Measurements from ENCODE around the gene SBF2.

The SBF2 gene

GRCh38 chr11:10302744-10303557 is 8.9 kb upstream of the SBF2 start:
- peak in 38 of 56 donors; percentile 17 to 86 (median 52) for DNase-seq

DNA sequence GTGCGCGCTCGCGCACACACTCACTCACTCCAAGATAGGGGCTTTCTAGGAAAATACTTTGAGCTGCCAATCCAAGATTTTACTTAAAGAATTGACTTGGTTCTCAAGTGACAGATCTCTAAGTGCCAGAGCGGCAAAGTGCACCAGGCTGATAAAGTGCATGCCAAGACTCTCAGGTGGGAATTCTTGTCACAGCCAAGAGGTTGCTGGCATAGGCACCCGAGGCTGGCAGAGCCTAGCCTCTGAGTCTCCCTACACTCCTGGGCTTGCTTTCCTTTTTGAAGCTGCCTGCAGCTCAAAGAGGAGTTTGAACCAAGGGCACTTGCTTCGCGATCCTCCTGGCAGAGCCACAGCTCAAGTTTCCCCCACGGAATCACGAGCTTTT is 8.3 kb upstream of the SBF2 start:
- DNase-seq, result peak in 1 of 56 donors; percentile 28

- no peak for DNase-seq
These were observed 7.8 kb upstream of the SBF2 start for GRCh38 chr11:10301656-10302358.

GRCh38 chr11:10298342-10298741 is 4.3 kb upstream of the SBF2 start:
- DNase-seq, result no peak

GRCh38 chr11:10295064-10295901 is 1.3 kb upstream of the SBF2 start:
- no peak for DNase-seq

DNA sequence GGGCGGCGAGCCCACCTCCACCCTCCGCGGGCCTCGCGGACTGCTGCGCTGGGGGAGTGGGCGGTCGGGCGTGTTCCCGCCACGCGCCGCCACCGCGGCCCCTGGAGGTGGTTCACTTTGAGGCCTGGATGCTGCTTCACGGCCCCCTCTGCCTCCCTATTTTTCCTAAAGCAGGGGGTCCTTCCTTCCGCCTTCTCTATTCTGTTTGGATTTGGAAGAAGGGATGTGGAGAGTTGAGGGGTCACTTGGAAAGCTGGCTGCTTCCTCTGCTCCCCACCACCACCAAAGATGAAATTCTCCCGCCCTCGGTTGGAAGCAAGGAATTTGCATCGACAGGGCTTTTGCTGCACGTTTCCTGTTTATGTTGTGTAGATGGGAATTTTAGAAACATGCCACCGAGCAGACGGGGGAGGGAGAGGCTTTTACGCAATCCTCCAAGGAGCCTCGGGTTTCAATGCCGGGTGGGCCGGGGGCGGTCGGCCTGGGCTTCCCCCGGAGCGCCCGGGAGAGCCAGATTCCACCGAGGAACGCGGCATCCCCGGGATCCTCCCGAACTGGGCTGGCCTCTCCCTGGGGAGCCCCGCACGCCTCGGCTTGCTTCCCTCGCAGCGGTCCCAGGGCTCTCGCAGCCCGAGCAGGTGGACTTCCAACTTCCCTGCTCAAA is 403 bp upstream of the SBF2 start:
- peak in 8 of 56 donors; percentile 17 to 61 (median 41) for DNase-seq

GRCh38 chr11:10291801-10292638 is 2.0 kb downstream of the SBF2 start:
- DNase-seq, result no peak

- peak in 16 of 56 donors; percentile 22 to 73 (median 48) for DNase-seq
These were observed 4.1 kb downstream of the SBF2 start for GRCh38 chr11:10289765-10290380.

DNA sequence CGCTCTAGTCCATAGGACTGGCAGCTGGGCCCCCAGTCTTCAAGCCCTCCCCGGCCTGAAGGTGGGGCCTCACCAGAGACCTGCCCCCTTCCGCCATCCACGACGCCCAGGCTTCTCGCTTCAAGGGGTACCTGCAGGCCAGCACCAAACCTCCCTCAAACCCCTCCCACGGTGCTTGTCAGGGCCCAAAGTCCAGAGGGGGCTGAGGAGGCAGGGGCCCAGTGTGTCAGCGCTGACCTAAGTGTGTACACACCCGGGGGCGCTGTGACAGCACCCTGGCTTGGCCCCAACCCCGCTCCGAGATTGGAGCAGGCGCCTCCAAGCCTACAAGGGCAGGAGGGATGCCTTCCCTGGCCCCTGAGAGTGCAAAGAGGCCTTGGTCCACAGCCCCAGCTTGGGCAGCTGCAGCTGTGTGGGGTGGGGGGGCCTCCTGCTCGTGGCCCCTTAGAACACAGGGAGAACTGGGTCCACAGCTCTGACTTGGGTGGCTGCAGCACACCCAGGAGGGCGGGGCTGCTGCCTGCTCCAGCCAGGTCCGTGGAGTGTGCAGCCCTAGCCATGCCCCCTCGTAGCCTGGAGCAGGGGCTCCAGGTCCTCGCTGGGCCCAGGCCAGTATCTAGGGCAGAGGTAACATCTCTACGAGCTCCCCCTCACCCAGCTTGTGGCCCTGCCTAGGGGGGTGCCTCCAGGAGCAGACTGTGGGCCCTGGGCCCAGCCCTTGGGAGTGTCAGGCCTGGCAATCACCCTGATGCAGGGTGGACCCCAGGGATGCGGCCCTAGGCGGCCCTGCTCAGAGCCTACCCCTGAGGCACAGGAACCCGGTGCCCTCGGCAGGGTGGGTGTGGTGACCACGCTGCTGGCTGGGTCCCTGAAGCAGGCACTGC is 4.9 kb downstream of the SBF2 start:
- DNase-seq, result no peak

- no peak for DNase-seq
These were observed 6.0 kb downstream of the SBF2 start for GRCh38 chr11:10287766-10288715.

DNA sequence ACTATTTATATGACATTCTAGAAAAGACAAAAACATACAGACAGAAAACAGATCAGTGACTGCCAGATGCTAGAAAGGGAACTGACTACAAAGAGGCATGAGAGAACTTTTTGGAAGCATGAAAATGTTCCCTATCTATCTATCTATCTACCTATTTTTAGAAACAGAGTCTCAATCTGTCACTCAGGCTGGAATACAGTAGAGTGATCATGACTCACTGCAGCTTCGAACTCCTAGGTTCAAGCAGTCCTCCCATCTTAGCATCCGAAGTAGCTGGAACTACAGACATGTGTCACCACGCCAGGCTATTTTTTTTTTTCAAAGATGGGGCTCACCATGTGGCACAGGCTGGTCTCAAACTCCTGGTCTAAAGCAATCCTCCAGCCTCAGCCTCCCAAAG is 6.9 kb downstream of the SBF2 start:
- peak in 2 of 56 donors; percentile 7 to 38 for DNase-seq

GRCh38 chr11:10285148-10285802 is 8.7 kb downstream of the SBF2 start:
- no peak for DNase-seq

- no peak for DNase-seq
These were observed 10.0 kb downstream of the SBF2 start for GRCh38 chr11:10283991-10284390.

- DNase-seq, result no peak
These were observed 11.9 kb downstream of the SBF2 start for GRCh38 chr11:10282117-10282516.

DNA sequence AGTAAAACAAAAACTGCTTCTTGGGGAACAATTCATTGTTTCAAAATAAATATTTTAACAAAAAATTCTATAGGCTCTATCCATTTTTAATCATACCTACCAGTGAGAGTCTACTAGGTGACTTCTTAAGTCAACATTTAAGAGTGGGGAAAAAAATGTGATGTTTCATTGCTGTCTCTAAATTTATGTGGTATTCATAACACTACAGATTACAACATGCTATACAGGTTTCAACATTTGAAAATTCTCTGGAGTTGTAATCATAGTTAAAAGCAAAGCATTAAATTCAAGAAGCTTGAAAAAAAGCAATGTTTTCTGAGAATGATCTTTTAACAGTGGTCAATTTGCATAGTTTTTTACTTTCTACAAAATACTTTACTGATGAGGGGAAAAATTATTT is 18.3 kb downstream of the SBF2 start:
- no peak for DNase-seq

DNA sequence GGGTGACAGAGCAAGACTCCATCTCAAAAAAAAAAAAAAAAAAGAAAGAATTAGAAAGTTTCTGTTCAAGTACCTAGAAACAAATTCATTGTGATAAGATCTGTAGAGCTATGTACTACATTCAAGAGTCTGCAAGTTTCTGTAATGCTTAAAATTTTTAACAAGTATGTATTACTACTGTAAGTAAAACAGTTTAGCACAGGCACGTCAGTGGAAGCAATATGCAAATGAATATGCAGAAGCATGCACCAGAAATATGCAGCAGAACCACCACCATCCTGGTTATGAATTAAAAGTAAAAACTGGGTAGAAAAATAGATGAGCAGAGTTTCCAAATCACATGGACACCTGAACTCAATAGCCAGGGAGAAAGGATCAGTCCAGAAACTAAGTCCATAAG is 19.3 kb downstream of the SBF2 start:
- no peak for DNase-seq

DNA sequence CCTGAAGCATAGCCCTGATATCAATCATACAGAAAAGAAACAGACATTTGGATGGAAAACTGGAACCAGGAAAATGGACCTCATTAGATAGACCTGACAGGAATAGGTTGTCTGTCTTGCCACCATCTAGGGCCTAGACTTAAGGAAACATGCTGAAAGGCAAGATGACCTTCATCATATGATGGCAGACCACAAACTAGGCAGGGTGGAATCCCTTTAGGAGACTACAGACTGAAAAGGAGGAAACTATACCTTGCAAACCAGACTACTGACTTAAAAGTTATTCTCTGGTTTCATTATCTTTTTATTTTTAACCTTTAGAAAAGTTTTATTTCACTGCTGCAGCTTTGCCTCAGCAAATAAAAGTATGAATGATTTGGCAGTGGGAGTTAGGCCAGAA is 20.3 kb downstream of the SBF2 start:
- DNase-seq, result no peak

Data from nucleus accumbens (tissue), 56 donors.